MM.1S (cell line): ENCODE measurements around the gene THRB.

Experiments
- DNase-seq: peaks from one replicate; pipeline ENCODE4 v3.0.0-alpha.2; 2015
- H2AFZ ChIP-seq: fragments of 300-600 bp; sonication (generic); 2 replicates; pipeline ENCODE4 v1.6.0; 2016; ENCODE audit warnings: antibody characterized with exemption, low read length
- H3F3A ChIP-seq: fragments of 300-600 bp; sonication (generic); 2 replicates; pipeline ENCODE4 v1.6.1; 2016; ENCODE audit warnings: mild to moderate bottlenecking, antibody characterized with exemption, low read length, moderate library complexity, mixed read lengths; ENCODE audit not compliant: insufficient read depth
- H3K27ac ChIP-seq: fragments of 300-600 bp; sonication (generic); 2 replicates; pipeline ENCODE4 v1.5.1; 2016; ENCODE audit warnings: mild to moderate bottlenecking, low read length
- H3K27me3 ChIP-seq: fragments of 300-600 bp; sonication (generic); replicated peaks from 2 replicates; pipeline ENCODE4 v1.6.0; 2016; ENCODE audit warnings: low read length; ENCODE audit not compliant: insufficient read depth
- H3K36me3 ChIP-seq: fragments of 300-600 bp; sonication (generic); replicated peaks from 2 replicates; pipeline ENCODE4 v1.6.1; 2016; ENCODE audit warnings: mild to moderate bottlenecking, low read length, mixed read lengths; ENCODE audit not compliant: insufficient read depth
- H3K4me1 ChIP-seq: fragments of 300-600 bp; sonication (generic); 2 replicates; pipeline ENCODE4 v1.6.1; 2016; ENCODE audit warnings: low read length, mixed read lengths
- H3K4me2 ChIP-seq: fragments of 300-600 bp; sonication (generic); 2 replicates; pipeline ENCODE4 v1.6.0; 2016; ENCODE audit warnings: low read depth, low read length
- H3K4me3 ChIP-seq: fragments of 300-600 bp; sonication (generic); 2 replicates; pipeline ENCODE4 v1.5.1; 2016; ENCODE audit warnings: low read length, mixed read lengths
- H3K79me2 ChIP-seq: fragments of 300-600 bp; sonication (generic); 2 replicates; pipeline ENCODE4 v1.6.1; 2016; ENCODE audit warnings: mixed run types, low read length, mixed read lengths
- H3K9ac ChIP-seq: fragments of 300-600 bp; sonication (generic); 2 replicates; pipeline ENCODE4 v1.6.1; 2016; ENCODE audit warnings: low read length, mixed read lengths
- H3K9me2 ChIP-seq: fragments of 300-600 bp; sonication (generic); replicated peaks from 2 replicates; pipeline ENCODE4 v1.6.1; 2016; ENCODE audit warnings: mild to moderate bottlenecking, low read length, mixed read lengths; ENCODE audit not compliant: insufficient read depth
- H3K9me3 ChIP-seq: fragments of 300-600 bp; sonication (generic); replicated peaks from 2 replicates; pipeline ENCODE4 v1.6.1; 2016; ENCODE audit warnings: mild to moderate bottlenecking, low read length, mixed read lengths; ENCODE audit not compliant: insufficient read depth
- H4K20me1 ChIP-seq: fragments of 300-600 bp; sonication (generic); 2 replicates; pipeline ENCODE4 v1.6.1; 2016; ENCODE audit warnings: mild to moderate bottlenecking, low read length, moderate library complexity, mixed read lengths; ENCODE audit not compliant: insufficient read depth
- EZH2 ChIP-seq: fragments of 300-600 bp; sonication (generic); optimal IDR thresholded peaks from 2 replicates; pipeline ENCODE3; 2017; ENCODE audit warnings: low read depth, mild to moderate bottlenecking, antibody characterized with exemption, low read length, mixed read lengths
- EZH2phosphoT487 ChIP-seq: fragments of 300-600 bp; sonication (generic); IDR thresholded peaks from 2 replicates; pipeline ENCODE4 v1.6.1; 2018; ENCODE audit warnings: antibody characterized with exemption, low read length
- TF ChIP-seq, protein P1 (sequence below): fragments of 300-600 bp; sonication (generic); IDR thresholded peaks from 2 replicates; pipeline ENCODE4 v1.5.1; 2016; ENCODE audit warnings: antibody characterized with exemption, low read length, mixed read lengths

Gene THRB

DNA sequence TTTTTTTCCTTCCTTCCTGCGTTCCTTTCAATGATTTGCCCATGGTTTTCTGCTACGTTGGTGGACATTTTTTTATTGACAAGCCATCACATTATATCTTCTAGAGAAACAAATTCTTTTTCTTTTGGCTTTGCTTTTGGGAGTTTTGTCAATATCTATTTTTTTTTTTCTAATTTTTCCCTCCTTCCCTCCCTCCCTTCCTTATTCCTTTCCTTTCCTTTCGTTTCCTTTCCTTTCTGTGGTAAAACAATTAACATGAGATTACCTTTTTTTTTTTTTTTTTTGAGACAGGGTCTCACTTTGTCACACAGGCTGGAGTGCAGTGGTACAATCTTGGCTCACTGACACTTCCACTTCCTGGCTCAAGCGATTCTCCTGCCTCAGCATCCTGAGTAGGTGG lies 153.7 kb downstream of the THRB start:
- H3K36me3 ChIP-seq: no peaks in the 10 kb centered on the region
- H3K4me3 ChIP-seq: no peak overlapping the region
- no peaks in the 10 kb centered on the region for H3K79me2 ChIP-seq
- no peaks in the 10 kb centered on the region for H3F3A ChIP-seq
- no peaks in the 10 kb centered on the region for H3K9me2 ChIP-seq
- DNase-seq: no peak
- H3K27ac ChIP-seq: no peak overlapping the region
- no peaks in the 10 kb centered on the region for H3K4me1 ChIP-seq
- no peaks in the 10 kb centered on the region for H4K20me1 ChIP-seq
- TF ChIP-seq EZH2phosphoT487: no peak
- no peak for TF ChIP-seq EZH2
- TF ChIP-seq, protein P1, sequence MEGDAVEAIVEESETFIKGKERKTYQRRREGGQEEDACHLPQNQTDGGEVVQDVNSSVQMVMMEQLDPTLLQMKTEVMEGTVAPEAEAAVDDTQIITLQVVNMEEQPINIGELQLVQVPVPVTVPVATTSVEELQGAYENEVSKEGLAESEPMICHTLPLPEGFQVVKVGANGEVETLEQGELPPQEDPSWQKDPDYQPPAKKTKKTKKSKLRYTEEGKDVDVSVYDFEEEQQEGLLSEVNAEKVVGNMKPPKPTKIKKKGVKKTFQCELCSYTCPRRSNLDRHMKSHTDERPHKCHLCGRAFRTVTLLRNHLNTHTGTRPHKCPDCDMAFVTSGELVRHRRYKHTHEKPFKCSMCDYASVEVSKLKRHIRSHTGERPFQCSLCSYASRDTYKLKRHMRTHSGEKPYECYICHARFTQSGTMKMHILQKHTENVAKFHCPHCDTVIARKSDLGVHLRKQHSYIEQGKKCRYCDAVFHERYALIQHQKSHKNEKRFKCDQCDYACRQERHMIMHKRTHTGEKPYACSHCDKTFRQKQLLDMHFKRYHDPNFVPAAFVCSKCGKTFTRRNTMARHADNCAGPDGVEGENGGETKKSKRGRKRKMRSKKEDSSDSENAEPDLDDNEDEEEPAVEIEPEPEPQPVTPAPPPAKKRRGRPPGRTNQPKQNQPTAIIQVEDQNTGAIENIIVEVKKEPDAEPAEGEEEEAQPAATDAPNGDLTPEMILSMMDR: no peak
- H3K9ac ChIP-seq: no peak overlapping the region
- H3K4me2 ChIP-seq: no peak overlapping the region
- H2AFZ ChIP-seq: no peak overlapping the region
- H3K9me3 ChIP-seq: no peaks in the 10 kb centered on the region
- no peaks in the 10 kb centered on the region for H3K27me3 ChIP-seq

DNA sequence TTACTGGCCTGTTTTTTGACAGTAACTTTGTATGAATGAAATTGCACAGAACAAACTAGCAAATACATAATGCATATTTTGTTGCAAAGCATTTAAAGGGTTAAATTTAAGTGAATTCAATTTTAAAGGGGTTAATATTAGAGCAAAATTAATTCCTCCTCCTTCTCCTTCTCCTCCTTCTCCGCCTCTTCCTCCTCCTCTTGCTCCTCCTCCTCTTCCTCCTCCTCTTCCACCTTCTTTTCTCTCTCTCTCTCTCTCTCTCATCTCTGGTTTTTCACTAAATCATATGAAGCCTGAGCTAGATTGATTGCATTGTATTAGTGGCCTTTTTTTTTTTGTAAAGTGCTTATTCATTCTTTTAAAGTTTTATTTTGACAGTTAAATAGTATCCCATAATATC lies 154.5 kb downstream of the THRB start:
- Histone ChIP-seq H2AFZ (no peak overlapping the region), H4K20me1 (no peaks in the 10 kb centered on the region), H3K9ac (no peak overlapping the region), H3K79me2 (no peaks in the 10 kb centered on the region), H3K4me2 (no peak overlapping the region), H3K27ac (no peak overlapping the region), H3K4me1 (no peaks in the 10 kb centered on the region), H3F3A (no peaks in the 10 kb centered on the region), H3K9me3 (no peaks in the 10 kb centered on the region), H3K36me3 (no peaks in the 10 kb centered on the region), H3K27me3 (no peaks in the 10 kb centered on the region), H3K9me2 (no peaks in the 10 kb centered on the region), H3K4me3 (no peak overlapping the region)
- no peak for TF ChIP-seq EZH2
- no peak for TF ChIP-seq EZH2phosphoT487
- TF ChIP-seq, protein P1: no peak
- no peak for DNase-seq

DNA sequence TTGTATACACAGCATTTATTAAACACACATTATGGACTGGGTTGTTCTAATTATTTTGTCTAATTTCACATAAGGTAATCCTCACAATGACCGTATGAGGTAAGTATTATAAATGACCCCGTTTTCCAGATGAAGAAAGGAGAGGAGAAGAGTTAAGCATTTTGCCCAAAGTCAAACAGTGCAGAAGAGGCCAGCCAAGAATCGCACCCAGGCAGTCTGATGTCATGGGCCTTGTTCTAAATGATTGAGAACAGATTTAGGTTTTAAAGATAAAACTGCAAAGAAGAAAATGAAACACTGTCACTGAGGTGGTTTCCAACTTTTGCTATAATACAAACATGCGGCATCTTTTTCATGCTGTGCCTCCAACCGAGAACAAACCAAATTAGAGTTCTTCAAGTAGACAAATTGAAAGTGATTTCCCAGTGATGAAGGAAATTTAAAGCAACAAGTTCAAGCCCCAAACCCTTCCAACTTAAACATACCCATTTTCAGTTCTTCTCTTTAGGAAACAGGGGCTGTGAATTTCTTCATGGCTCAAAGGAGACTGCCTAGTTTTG lies 155.3 kb downstream of the THRB start:
- Histone ChIP-seq H2AFZ (no peak overlapping the region), H3K36me3 (no peaks in the 10 kb centered on the region), H3F3A (no peaks in the 10 kb centered on the region), H3K9me3 (no peaks in the 10 kb centered on the region), H3K27me3 (no peaks in the 10 kb centered on the region), H3K4me1 (no peaks in the 10 kb centered on the region), H4K20me1 (no peaks in the 10 kb centered on the region), H3K27ac (no peak overlapping the region), H3K4me3 (no peak overlapping the region), H3K9ac (no peak overlapping the region), H3K79me2 (no peaks in the 10 kb centered on the region), H3K4me2 (no peak overlapping the region), H3K9me2 (no peaks in the 10 kb centered on the region)
- TF ChIP-seq EZH2phosphoT487: no peak
- no peak for TF ChIP-seq EZH2
- TF ChIP-seq, protein P1: no peak
- no peak for DNase-seq
